T-helper 1 cell (primary cell): ENCODE results near the gene RUFY4.
A peak's percentile ranks its signal among the peaks of the same experiment; 100 is the strongest.
"Not testable (repeated sequence)": the region's sequence is repeated elsewhere in the genome, so short reads cannot be mapped to it uniquely, and the experiment has no call there.

Experiments used
- DNase-seq, 5 donors: peaks; one replicate each; pipeline ENCODE4 v3.0.0-alpha.2; 2012 to 2020

RUFY4 gene

GRCh38 chr2:218086478-218086877, 17.4 kb downstream of the RUFY4 start:
- DNase-seq, result no peak

GRCh38 chr2:218089259-218089658, 20.2 kb downstream of the RUFY4 start:
- no peak for DNase-seq

DNA sequence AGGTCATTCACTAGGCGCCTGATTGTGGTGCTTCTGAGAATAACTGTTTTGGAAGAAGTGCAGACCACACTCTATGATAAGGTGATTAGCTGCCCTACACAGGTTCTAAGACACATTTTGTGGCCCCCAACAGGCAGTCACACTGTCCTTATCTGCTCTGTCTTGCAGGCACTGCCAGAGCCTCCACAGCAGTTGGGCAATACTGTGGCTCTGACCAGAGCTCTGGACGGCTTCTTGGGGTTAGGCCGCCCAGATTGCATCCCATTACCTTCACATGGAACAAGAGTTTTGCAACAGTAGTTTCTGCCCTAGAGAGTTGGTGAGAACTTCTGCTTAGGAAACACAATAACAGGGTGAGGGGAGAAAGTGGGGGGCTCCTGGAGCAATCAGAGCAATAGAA, 22.7 kb downstream of the RUFY4 start:
- no peak for DNase-seq

DNA sequence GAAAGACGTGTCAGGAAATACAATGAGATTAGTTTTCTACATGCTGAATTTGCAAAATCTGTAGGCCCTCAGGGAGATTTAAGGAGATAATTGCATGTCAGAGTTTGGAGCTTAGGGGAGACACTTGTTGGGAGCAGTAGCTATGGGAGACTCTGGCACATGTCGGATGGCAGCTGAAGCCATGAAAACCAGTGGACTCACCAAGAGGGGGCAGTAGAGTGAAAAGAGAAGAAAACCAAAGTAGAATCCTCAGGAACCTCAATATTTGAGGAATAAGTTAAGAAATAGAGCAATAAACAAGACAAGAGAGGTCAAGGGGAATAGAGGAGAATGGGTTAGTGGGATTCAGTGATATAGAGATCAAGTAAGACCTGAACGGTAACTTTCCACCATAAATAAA, 24.8 kb downstream of the RUFY4 start:
- DNase-seq, result no peak

DNA sequence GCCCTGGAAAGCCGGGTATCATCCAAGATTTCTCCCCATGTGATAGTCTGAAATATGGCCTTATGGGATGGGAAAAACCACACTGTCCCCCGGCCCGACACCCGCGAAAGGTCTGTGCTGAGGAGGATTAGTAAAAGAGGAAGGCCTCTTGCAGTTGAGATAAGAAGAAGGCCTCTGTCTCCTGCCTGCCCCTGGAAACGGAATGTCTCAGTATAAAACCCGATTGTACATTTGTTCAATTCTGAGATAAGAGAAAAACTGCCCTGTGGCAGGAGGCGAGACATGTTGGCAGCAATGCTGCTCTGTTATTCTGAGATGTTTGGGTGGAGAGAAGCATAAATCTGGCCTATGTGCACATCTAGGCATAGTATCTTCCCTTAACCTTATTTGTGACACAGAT, 26.8 kb downstream of the RUFY4 start:
- no peak for DNase-seq

GRCh38 chr2:218097975-218098374, 28.9 kb downstream of the RUFY4 start:
- DNase-seq, result no peak

DNA sequence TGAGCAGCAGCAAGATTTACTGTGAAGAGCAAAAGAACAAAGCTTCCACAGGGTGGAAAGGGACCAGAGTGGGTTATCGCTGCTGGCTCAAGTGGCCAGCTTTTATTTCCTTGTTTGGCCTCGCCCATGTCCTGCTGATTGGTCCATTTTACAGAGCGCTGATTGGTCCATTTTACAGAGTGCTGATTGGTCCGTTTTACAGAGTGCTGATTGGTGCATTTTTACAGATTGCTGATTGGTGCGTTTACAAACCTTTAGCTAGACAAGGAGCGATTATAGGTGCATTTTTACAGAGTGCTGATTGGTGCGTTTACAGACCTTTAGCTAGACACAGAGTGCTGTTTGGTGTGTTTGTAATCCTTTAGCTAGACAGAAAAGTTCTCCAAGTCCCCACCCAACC, 39.8 kb downstream of the RUFY4 start:
- DNase-seq, result not testable (repeated sequence)

DNA sequence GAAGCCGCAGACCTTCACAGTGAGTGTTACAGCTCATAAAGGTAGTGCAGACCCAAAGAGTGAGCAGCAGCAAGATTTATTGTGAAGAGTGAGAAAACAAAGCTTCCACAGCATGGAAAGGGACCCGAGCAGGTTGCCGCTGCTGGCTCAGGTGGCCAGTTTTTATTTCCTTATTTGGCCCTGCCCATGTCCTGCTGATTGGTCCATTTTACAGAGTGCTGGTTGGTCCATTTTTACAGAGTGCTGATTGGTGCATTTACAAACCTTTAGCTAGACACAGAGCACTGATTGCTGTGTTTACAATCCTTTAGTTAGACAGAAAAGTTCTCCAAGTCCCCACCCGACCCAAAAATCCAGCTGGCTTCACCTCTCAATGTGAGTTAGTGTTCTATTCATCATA, 52.7 kb downstream of the RUFY4 start:
- DNase-seq, result not testable (repeated sequence)

DNA sequence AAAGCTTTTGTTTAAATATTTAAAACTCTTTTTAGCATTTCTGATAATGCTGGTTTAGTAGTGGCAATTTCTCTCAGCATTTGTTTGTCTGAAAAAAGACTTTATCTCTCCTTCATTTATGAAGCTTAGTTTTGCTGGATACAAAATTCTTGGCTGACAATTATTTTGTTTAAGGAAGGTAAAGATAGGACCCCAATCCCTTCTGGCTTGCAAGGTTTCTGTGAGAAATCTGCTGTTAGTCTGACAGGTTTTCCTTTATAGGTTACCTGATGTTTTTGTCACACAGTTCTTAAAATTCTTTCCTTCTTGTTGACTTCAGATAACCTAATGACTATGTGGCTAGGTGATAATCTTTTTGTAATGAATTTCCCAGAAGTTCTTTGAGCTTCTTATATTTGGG, 53.2 kb downstream of the RUFY4 start:
- not testable (repeated sequence) for DNase-seq

- no peak for DNase-seq
Observed at GRCh38 chr2:218123986-218124385, 54.9 kb downstream of the RUFY4 start.

DNA sequence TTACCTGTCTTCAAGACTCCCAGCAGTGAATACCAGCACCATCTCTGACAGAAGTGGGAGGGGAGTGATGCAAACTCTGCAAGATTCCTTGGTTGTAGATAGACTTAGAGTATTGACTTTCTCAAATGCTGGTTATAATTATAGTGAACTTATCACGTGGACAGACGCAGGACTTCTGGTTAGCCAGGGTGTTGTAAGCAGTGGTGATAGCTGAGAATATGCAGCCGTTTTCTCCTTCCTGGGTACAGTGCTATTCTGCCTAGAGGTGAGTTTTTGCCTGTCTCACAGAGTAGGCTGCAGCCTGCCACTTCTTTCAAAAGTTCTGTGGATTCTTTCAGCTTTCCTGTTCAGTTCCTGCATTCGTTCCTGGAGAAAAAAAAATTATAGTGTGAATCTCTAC, 56.0 kb downstream of the RUFY4 start:
- DNase-seq, result no peak

DNA sequence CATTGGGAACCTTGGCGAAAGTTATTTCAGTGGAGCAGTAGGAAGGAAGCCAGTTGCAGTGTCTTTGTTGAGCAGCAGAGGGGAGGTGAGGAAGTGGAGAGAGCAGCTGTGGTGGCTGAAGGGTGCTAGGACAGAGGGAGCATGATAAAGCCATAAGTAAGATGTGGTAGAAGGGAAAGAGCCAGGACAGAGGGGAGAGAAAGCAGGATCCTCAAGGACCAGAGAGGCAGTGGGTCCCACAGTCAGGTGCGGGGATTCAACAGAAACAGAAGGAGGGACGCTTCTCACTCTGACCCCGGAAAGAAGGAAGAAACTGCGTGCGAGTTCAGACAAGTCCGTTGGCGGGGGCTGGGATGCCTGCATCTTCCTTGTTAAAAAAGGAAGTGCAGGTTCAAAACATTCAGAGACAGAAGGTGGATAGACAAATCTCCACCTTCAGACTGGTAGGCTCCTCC, 56.6 kb downstream of the RUFY4 start, which contains the start of gene CXCR2:
CXCR2 (plus strand) TSS at position 403 of the 455 bp plus-strand sequence. CDS start 8,774 bp downstream, outside the sequence.
- DNase-seq, result peak in 1 of 5 donors; percentile 17

- DNase-seq, result no peak
Observed at GRCh38 chr2:218127929-218128455, 58.9 kb downstream of the RUFY4 start.

DNA sequence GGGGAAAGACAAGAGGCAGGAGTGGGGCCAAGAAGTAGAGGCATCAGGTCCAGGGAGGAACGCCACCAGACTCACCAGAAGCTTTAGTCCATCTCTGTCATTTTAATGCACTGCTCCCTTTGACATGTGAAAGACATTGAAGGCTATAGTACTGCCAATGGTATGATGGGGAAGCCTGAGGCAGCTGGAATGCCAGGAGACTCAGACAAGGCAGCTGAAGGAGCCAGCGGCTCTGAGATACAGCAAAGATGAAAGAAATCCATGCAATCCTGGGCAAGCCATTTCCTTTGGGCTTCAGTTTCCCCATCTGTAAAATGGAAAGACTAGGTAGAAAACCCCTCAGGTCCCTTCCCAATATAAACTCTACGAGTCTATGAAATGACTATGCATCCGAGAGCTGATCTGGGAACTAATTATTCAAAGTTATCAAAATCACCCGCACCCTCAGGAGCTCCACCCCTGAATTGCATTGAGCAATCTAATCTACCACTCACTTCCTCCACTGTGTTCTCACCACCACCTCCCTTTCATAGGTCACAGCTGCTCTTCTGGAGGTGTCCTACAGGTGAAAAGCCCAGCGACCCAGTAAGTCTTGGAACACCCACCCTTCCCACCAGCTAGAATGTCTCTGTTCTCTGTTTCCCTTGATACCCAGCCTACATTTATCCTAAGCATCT, 59.9 kb downstream of the RUFY4 start:
- DNase-seq, result no peak

GRCh38 chr2:218129458-218130135, 60.5 kb downstream of the RUFY4 start:
- no peak for DNase-seq

- no peak for DNase-seq
Observed at GRCh38 chr2:218130377-218130776, 61.3 kb downstream of the RUFY4 start.

DNA sequence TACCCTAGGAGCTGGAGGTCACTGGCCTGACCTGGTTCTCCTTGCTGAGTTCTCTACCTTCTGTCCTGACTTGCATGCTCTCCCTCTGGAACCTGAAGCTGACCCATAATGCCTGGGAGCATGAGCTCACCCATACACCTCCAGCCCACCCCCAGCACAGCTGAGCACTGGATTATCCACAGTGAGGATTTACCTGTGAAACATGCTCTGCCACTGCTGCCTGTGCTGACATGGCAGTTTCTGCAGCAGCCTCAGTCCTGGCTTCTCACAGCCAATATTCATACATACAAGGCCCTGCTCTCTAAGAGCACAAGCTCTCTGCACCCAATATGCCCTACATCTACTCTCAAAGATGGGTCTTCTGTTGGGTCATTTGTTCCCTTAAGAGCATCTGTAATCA, 61.8 kb downstream of the RUFY4 start:
- DNase-seq, result no peak

DNA sequence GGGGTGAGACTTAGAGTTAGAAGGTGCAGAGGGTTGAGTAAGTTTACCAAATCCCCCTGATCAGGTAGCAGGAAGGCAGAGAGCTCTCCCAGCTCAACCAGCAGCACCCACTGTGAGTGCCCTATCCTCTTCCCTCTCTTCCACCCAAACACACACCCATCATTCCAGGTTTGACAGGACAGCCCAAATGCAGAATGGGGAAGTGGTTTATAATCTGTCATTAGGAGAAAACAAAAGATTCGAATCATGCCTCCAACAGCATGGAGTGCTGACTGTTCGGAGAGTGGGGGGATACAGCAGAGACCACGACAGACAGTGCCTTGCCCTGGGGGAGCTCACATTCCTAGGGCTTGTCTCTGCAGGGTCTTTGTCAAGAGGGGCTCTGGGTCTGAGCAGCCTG, 68.5 kb downstream of the RUFY4 start:
- no peak for DNase-seq

DNA sequence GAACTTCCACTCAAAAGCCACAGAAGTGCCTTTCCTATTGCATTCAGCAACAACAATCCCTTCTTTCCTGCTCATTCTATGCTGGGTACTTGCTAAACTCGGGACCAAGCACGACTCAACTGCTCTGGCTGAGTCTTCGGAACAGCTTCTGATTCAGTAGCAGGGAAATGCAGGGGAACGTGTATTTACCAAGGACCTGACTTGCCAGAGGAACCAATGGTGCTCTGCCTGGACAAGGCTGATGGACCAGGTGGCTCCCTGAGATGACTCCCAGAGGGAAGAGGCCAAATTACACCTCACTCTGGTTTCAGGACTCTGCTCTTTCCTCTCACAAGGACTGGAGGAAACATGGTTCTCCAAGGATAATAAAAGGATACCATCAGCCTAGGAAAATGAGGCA, 69.0 kb downstream of the RUFY4 start:
- DNase-seq, result no peak
